HepG2 (cell line): Measurements from ENCODE around the gene PANK4. TPM values are rescaled to one million over a fixed set of nuclear protein-coding genes. Genes with fewer than 3 reads are reported as not detected.

ENCODE experiments used
- CHD4 ChIP-seq: fragments of 200-600 bp; sonication (generic); IDR thresholded peaks from 2 replicates; pipeline ENCODE4 v1.7.0; 2017; ENCODE audit warnings: mild to moderate bottlenecking, low read length, borderline replicate concordance
- GABPB1 ChIP-seq: IDR thresholded peaks from 2 replicates; pipeline ENCODE4 v1.6.1; 2016; ENCODE audit warnings: mild to moderate bottlenecking, missing genetic modification reagents, moderate library complexity, missing compliant biosample characterization
- HOXA5 ChIP-seq: sonication (generic); formaldehyde crosslinking; IDR thresholded peaks from 2 replicates; pipeline ENCODE4 v1.4.0; 2020; ENCODE audit warnings: missing genetic modification reagents
- MEIS1 ChIP-seq: sonication (generic); formaldehyde crosslinking; IDR thresholded peaks from 2 replicates; pipeline ENCODE4 v1.9.0; 2021; ENCODE audit warnings: mild to moderate bottlenecking, missing genetic modification reagents, moderate library complexity, borderline replicate concordance
- NR2C2 ChIP-seq: sonication (generic); formaldehyde crosslinking; IDR thresholded peaks from 2 replicates; pipeline ENCODE4 v1.4.0; 2020; ENCODE audit warnings: missing genetic modification reagents, mild to moderate bottlenecking, moderate library complexity, borderline replicate concordance
- PAXIP1 ChIP-seq: sonication (generic); formaldehyde crosslinking; conservative IDR thresholded peaks from 2 replicates; pipeline ENCODE4 v1.4.0; 2020; ENCODE audit warnings: mild to moderate bottlenecking, missing genetic modification reagents, moderate library complexity
- PHF8 ChIP-seq: sonication (generic); formaldehyde crosslinking; IDR thresholded peaks from 2 replicates; pipeline ENCODE4 v1.5.0; 2020; ENCODE audit warnings: missing genetic modification reagents
- SKIL ChIP-seq: sonication (generic); formaldehyde crosslinking; IDR thresholded peaks from 2 replicates; pipeline ENCODE4 v1.8.0; 2022; ENCODE audit warnings: missing genetic modification reagents, mild to moderate bottlenecking, moderate library complexity, borderline replicate concordance
- STAT5B ChIP-seq: sonication (generic); formaldehyde crosslinking; IDR thresholded peaks from 2 replicates; pipeline ENCODE4 v1.4.0; 2020; ENCODE audit warnings: missing genetic modification reagents
- TFAP4 ChIP-seq: sonication (generic); IDR thresholded peaks from 2 replicates; pipeline ENCODE4 v1.6.1; 2016; ENCODE audit warnings: low read depth, borderline replicate concordance
- ZBTB38 ChIP-seq: sonication (generic); formaldehyde crosslinking; IDR thresholded peaks from 2 replicates; pipeline ENCODE4 v1.5.1; 2020; ENCODE audit warnings: mild to moderate bottlenecking, missing genetic modification reagents
- ZFP37 ChIP-seq: sonication (generic); formaldehyde crosslinking; IDR thresholded peaks from 2 replicates; pipeline ENCODE4 v1.4.0; 2020; ENCODE audit warnings: missing genetic modification reagents, borderline replicate concordance
- ZFX ChIP-seq: sonication (generic); formaldehyde crosslinking; IDR thresholded peaks from 2 replicates; pipeline ENCODE4 v1.4.0; 2020; ENCODE audit warnings: mild to moderate bottlenecking, low read depth, missing genetic modification reagents, moderate library complexity
- ZNF253 ChIP-seq: sonication (generic); formaldehyde crosslinking; IDR thresholded peaks from 2 replicates; pipeline ENCODE4 v1.8.0; 2022; ENCODE audit warnings: mild to moderate bottlenecking, missing genetic modification reagents, borderline replicate concordance
- ZNF292 ChIP-seq: sonication (generic); formaldehyde crosslinking; IDR thresholded peaks from 2 replicates; pipeline ENCODE4 v1.8.1; 2022; ENCODE audit warnings: mild to moderate bottlenecking, low read depth, missing genetic modification reagents, borderline replicate concordance
- ZNF543 ChIP-seq: sonication (generic); formaldehyde crosslinking; IDR thresholded peaks from 2 replicates; pipeline ENCODE4 v1.4.0; 2020; ENCODE audit warnings: mild to moderate bottlenecking, missing genetic modification reagents
- ZNF616 ChIP-seq: sonication (generic); formaldehyde crosslinking; IDR thresholded peaks from 2 replicates; pipeline ENCODE4 v1.5.0; 2020; ENCODE audit warnings: low read depth, mild to moderate bottlenecking, missing genetic modification reagents
- polyA plus RNA-seq, 8 experiments: library from polyadenylated mRNA; depleted of rRNA in 3 of 8; stranded (reverse) in 7 of 8; unstranded in 1 of 8; fragments of >200 nt; fragmentation: Illumina TruSeq in 4 of 8; extraction: Trizol in 4 of 8; gene quantifications; 2 replicates each; pipeline versions ENCODE4 v1.2.1 to v1.2.3, GENCODE V29; 2011 to 2016; ENCODE audit warnings: low read depth in 4 of 8, missing spikeins in 1 of 8, mixed read lengths in 1 of 8; ENCODE audit not compliant: insufficient read depth in 1 of 8
- total RNA-seq, 5 experiments: library from RNA; depleted of rRNA; stranded (reverse); fragments of >200 nt; fragmentation: Illumina TruSeq; extraction: Trizol; gene quantifications; 2 replicates each; pipeline ENCODE4 v1.2.3, GENCODE V29; 2016; ENCODE audit warnings: low read depth in 1 of 5
- TF ChIP-seq, protein P1 (sequence below): sonication (generic); formaldehyde crosslinking; IDR thresholded peaks from 2 replicates; pipeline ENCODE4 v1.4.0; 2020; ENCODE audit warnings: missing genetic modification reagents, borderline replicate concordance

PANK4 gene
- total and polyA plus RNA-seq, 2 of the 13 experiments (the other 11 are each of a cell fraction or from before 2014, with no cell fraction given), result 17.4 to 19.3 TPM

DNA sequence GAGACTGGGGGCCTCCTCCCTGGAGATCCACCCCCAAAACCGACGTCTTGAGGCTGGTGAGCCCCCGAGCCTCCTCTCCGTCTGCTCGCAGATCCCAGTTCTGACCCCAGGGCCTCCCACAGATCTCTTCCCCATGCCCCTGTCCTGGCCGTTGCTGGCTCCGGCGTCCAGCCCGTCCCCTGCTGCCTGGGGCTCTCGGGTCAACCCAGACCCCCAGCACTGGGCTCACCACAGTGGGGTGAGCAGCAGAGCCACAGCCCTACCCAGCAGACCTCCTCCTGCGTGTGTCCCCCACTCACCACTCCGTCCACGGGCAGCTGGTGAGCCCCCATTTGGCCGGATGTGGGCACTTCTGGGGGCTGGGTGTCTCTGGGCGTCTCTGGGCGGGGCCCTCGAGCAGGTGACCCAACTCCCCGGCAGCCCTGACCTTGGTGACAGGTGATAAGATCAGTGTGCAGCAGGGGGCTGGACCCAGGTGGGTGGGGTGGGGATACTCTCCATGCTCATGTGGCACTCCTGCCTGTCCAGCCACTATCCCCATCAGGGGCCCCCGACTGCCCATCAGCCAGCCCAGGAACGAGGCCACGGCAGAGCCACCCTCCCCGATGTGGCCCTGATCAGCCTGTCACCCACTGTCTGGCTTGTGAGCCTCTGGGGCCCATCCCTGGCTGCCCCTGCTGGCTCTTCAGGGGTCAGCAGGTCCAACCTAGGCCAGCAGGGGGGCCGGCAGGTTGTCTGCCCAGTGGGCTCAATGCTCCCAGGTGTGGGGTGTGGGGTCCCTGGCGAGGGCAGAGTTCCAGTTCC is 30.5 kb upstream of the PANK4 start (continued):
- TF ChIP-seq ZNF543 (peak; percentile 98), ZFP37 (CRISPR knock-in tag) (0 out of 2 replicates have a peak, but pooled peaks have one; percentile 7), ZNF292 (0 out of 2 replicates have a peak, but pooled peaks have one; percentile 11), ZBTB38 (CRISPR knock-in tag) (peak; percentile 26; the same call in 1 of the 2 replicates), ZNF616 (0 out of 2 replicates have a peak, but pooled peaks have one; percentile 21), ZFX (CRISPR knock-in tag) (peak; percentile 71), NR2C2 (CRISPR knock-in tag) (0 out of 2 replicates have a peak, but pooled peaks have one; percentile 32), STAT5B (CRISPR knock-in tag) (0 out of 2 replicates have a peak, but pooled peaks have one; percentile 16), MEIS1 (peak; percentile 15; the same call in 1 of the 2 replicates), PHF8 (peak; percentile 37; the same call in 1 of the 2 replicates), ZNF253 (0 out of 2 replicates have a peak, but pooled peaks have one; percentile 34), SKIL (CRISPR knock-in tag) (peak; percentile 58; the same call in 1 of the 2 replicates), HOXA5 (CRISPR knock-in tag) (0 out of 2 replicates have a peak, but pooled peaks have one; percentile 42), TFAP4 (peak; percentile 84; the same call in 1 of the 2 replicates), GABPB1 (CRISPR knock-in tag) (peak; percentile 79), PAXIP1 (CRISPR knock-in tag) (peak; percentile 42), CHD4 (no peak)
- TF ChIP-seq, protein P1, sequence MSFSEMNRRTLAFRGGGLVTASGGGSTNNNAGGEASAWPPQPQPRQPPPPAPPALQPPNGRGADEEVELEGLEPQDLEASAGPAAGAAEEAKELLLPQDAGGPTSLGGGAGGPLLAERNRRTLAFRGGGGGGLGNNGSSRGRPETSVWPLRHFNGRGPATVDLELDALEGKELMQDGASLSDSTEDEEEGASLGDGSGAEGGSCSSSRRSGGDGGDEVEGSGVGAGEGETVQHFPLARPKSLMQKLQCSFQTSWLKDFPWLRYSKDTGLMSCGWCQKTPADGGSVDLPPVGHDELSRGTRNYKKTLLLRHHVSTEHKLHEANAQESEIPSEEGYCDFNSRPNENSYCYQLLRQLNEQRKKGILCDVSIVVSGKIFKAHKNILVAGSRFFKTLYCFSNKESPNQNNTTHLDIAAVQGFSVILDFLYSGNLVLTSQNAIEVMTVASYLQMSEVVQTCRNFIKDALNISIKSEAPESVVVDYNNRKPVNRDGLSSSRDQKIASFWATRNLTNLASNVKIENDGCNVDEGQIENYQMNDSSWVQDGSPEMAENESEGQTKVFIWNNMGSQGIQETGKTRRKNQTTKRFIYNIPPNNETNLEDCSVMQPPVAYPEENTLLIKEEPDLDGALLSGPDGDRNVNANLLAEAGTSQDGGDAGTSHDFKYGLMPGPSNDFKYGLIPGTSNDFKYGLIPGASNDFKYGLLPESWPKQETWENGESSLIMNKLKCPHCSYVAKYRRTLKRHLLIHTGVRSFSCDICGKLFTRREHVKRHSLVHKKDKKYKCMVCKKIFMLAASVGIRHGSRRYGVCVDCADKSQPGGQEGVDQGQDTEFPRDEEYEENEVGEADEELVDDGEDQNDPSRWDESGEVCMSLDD, result 0 out of 2 replicates have a peak, but pooled peaks have one; percentile 43
